HG03159 (cell line): ENCODE results near the gene SCAP.

Experiments used
- ATAC-seq: cut with Tn5 transposase; IDR thresholded peaks from one replicate; pipeline ENCODE4 v1.9.1; 2021; ENCODE audit warnings: mild to moderate bottlenecking, moderate library complexity; ENCODE audit not compliant: unreplicated experiment

Gene SCAP

GRCh38 chr3:47433796-47434195 lies 41.9 kb downstream of the SCAP start:
- no peak for ATAC-seq

DNA sequence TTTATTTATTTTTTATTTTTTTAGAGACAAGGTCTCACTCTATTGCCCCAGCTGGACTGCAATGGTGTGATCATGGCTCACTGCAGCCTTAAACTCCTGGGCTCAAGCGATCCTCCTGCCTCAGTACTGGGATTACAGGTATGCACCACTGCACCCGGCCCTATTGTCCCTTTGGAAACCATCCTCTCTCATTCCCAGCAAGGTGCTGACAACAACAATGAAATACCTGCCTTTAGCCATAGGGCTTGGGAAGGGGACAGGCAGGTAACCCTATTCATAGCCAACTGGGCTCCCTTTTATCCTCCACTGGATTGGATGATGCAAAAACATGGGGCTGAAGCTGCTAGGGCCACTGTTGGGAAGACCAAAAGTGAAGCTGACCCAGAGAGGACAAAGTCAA lies 43.1 kb downstream of the SCAP start:
- ATAC-seq = no peak

GRCh38 chr3:47431225-47431624 lies 44.5 kb downstream of the SCAP start:
- ATAC-seq = no peak

DNA sequence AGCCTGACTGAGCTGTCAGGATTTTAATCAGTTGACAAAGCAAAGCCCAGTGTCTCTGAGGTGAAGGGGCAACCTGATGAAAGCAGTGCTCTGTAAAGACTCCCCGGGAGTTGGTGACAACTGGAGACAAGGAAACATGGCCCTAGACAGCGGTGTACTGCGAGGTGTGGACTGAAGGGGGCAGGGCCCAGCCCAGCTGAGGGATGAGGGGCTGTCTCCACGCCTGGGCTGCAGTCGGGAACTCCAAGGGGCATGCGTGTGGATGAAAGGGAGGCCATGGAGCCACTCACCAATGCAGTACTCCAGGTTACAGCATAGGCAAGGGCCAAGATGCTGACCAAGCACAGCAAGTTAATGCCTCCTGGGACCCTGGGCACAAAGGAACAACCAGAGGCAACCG lies 45.1 kb downstream of the SCAP start:
- no peak for ATAC-seq

DNA sequence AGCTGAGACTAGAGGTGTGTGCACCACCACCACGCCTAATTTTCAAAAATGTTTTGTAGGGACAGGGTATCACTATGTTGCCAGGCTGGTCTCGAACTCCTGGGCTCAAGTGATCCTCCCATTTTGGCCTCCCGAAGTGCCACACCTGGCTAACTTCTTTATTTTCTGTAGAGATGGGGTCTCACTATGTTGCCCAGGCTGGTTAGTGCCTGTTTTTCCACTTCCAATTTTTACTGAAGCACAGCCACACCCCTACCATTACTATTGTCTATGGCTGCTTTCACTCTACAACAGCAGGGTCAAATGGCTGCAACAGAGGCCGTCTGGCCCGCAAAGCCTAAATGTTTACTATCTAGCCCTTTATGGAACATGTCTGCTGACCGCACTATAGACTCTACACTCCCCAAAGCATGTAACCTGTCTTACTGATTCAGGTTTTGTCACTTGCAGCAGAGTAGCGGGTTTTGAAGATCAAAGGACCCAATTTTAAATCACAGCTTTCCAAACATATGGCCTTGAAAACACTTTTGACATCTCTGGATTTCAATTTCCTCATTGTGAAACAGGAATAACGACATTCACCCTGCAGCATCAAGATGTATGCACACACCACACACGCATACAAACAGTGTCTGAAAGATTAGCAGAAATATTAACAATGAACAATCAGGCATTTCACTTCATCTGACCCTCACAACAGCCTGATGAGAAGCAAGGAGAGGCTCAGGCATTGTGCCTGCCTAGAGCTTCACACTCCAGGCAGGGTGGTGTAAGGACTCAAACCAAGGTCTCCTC lies 46.1 kb downstream of the SCAP start:
- no peak for ATAC-seq

- no peak for ATAC-seq
These were observed 47.1 kb downstream of the SCAP start for GRCh38 chr3:47428662-47429061.

DNA sequence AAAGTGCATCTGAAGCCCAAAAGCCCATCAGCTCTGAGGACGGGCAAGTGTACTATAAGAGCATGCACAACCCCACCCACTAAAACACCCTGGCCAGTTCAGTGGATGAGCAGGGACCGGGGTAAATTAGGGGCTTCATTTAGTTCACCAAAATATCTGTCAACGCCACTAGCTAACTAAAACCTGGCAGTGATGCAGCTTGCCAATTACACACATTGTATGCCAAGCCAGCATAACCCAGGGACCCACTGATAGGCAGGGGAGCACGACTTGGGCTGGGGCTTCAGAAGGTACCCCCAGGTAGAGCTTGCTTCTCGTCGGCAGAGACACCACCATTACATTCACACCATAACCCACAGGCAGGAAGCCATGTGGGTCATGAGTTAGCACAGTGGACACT lies 47.9 kb downstream of the SCAP start:
- ATAC-seq = no peak

DNA sequence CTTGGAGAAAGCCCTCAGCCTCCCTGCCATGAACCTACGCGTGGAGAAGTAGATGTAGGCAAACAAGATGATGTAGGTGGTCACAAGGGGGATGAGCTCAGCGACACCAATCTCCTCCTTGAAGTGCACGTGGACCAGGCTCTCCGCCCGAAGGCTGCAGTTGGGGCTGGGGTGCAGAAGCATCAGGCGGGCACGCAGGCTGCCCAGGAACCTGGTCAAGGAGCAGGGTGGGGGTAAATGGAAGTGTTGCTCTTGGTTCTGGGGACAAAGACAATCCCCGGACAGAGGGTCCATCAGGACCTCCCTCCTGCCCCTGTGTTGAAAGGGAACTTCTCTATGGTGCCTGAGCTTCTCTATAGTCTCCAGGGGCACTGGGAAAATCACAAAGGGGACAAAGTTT lies 49.8 kb downstream of the SCAP start:
- no peak for ATAC-seq

GRCh38 chr3:47425383-47425778 lies 50.4 kb downstream of the SCAP start:
- no peak for ATAC-seq

GRCh38 chr3:47424434-47425382 lies 51.0 kb downstream of the SCAP start:
- ATAC-seq = no peak

DNA sequence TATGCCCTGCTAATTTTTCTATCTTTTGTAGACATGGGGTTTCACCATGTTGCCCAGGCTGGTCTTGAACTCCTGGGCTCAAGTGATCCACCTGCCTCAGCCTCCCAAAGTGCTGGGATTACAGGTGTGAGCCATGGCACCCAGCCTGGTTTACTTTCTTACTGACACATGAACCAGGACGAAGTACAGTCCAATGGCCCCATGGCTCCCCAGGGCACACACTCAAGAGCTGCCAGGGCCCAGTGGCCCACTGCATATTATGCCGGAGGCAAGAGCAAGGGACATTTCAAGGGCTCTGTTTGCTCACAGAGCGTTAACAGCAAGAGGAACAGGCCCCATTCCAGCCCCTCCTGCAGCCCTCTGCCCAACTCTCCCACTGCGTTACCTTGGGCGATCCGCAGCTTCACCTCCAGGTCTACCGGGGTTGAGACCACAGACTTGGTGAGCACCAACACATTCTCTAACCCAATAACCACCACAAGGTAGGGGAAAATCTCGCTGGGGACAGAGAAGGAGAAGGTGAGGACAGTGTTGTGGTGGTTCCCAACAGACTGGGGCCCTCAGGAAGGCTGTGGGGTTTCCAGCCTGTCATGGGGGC lies 52.1 kb downstream of the SCAP start:
- ATAC-seq = no peak

DNA sequence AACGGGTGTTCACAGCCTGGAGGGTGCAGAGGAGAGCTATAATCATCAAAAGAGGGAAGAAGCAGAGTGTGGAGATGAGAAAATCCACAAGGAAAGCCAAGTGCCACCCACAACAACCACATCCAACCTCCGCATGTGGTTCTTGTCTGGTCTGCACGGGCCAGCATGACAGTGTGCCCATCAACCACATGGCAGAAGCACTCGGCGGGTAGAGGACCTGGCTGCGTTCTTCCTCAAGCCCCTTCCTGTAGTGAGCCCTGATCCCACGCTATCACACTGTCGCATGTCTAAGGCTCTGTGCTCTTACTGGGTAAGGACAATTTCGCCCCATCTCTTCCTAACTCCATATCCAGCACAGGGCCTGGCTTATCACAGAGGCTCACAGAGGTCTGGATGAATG lies 53.0 kb downstream of the SCAP start:
- ATAC-seq = no peak

- ATAC-seq = no peak
These were observed 53.7 kb downstream of the SCAP start for GRCh38 chr3:47421741-47422649.

GRCh38 chr3:47420511-47421484 lies 54.9 kb downstream of the SCAP start:
- ATAC-seq = peak; percentile 67

DNA sequence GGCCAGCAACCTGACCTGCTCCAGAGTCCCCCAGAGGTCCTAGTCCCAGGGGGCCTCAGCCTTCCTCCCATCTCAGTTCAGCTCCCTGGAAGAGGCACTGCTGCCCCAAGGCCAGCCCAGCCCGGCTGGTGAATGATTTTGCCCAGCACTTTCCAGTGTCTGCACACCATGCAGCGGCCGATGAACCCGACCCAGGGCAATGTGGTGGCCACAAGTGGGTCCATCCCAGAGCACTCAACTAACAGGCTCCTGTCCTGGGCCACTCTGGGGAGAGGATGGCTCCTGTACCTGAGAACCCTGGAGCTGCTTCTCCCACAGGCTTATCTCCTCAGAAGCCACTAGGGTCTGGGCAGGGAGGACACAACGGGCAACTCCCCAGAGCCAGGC lies 55.7 kb downstream of the SCAP start:
- ATAC-seq = no peak

DNA sequence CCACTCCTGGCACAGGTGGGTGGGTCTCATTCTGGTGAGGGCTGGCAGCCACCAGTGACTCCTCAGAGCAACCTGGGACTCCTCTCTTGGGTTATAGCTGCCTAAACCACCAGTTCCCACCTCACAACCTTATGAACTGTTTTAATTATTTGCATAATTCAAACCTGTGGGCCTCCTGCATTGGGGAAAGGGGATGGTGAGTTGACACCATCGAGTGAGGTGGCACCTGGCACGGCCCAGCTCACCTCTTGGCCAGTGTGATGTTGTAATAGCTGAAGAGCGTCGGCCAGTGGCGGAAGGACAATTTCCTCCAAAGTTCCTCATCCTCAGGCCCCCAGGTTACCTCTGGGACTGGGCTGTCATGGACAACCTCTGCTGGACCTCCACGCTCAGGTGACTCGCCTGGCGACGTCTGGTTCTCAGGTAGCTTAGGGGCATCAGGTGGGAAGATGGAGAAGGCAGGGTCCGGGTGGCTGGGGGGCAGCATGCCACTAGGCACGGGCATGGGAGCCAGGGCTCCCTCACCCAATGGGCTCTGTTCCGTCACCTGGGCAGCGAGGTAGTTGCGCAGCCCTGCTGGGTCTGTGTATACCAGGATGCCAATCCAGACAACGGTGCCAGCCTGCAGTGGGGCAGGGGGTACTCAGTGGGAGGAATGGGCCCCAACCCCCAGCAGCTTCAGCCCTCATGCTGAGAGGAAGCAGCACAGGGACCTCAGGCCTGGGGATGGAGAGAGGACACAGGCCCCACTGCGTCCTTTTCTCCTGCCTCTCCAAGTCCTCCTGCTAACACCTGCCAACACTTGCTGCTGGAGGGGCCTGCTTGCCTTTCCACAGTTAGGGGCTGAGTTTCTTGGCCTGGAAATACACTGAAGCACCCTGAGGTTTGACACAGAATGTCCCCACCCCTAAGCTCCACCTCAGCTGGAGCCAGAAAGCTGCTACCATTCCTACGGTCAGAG lies 56.4 kb downstream of the SCAP start:
- ATAC-seq = no peak

- ATAC-seq = no peak
These were observed 57.3 kb downstream of the SCAP start for GRCh38 chr3:47418167-47419082.
